A673 (cell line): ENCODE results near the gene RAP1GAP2. TPM values are rescaled to one million over a fixed set of nuclear protein-coding genes. Genes with fewer than 3 reads are reported as not detected.

Experiments
- BruUV-seq: library from RNA; stranded (reverse); fragments of 400-500 nt; replicated peaks from 2 replicates; lab custom pipeline; 2021; lab: Mats Ljungman, UMichigan
- CTCF ChIA-PET: fragments of 300-600 bp; sonication (Branson Sonifier 250); formaldehyde crosslinking; loops from one replicate; lab custom pipeline; 2022; ENCODE audit warnings: antibody characterized with exemption; lab: Charles Lee
- POLR2A ChIA-PET: fragments of 300-600 bp; sonication (Branson Sonifier 250); formaldehyde crosslinking; loops from one replicate; lab custom pipeline; 2022; ENCODE audit warnings: antibody characterized with exemption; ENCODE audit not compliant: low non-redundant PET; lab: Charles Lee
- DNase-seq: peaks from one replicate; pipeline ENCODE4 v3.0.0-alpha.2; 2015; ENCODE audit warnings: low spot score
- H3K27ac ChIP-seq: fragments of 200-600 bp; sonication (generic); 2 replicates; pipeline ENCODE4 v1.5.1; 2016; ENCODE audit warnings: mixed run types, low read depth, mild to moderate bottlenecking, mixed read lengths, antibody characterized with exemption, low read length; ENCODE audit not compliant: poor library complexity, severe bottlenecking
- H3K27me3 ChIP-seq: fragments of 200-600 bp; sonication (generic); replicated peaks from 2 replicates; pipeline ENCODE4 v1.6.1; 2017; ENCODE audit warnings: mixed run types, low read depth, mild to moderate bottlenecking, mixed read lengths, antibody characterized with exemption, low read length; ENCODE audit not compliant: insufficient read depth, poor library complexity
- H3K36me3 ChIP-seq: fragments of 200-600 bp; sonication (generic); 2 replicates; pipeline ENCODE4 v1.6.1; 2016; ENCODE audit warnings: mixed run types, mild to moderate bottlenecking, mixed read lengths, antibody characterized with exemption, low read length; ENCODE audit not compliant: insufficient read depth, poor library complexity, severe bottlenecking
- H3K4me1 ChIP-seq: fragments of 200-600 bp; sonication (generic); 2 replicates; pipeline ENCODE4 v1.6.1; 2017; ENCODE audit warnings: mixed run types, mild to moderate bottlenecking, mixed read lengths, antibody characterized with exemption, low read length; ENCODE audit not compliant: insufficient read depth, poor library complexity, severe bottlenecking
- H3K4me3 ChIP-seq: fragments of 200-600 bp; sonication (generic); 2 replicates; pipeline ENCODE4 v1.5.1; 2016; ENCODE audit warnings: low read depth, mixed run types, mild to moderate bottlenecking, mixed read lengths, low read length; ENCODE audit not compliant: poor library complexity, severe bottlenecking
- H3K9me3 ChIP-seq: fragments of 200-600 bp; sonication (generic); 2 replicates; pipeline ENCODE4 v1.6.1; 2016; ENCODE audit warnings: mixed run types, low read depth, mild to moderate bottlenecking, mixed read lengths, antibody characterized with exemption, low read length; ENCODE audit not compliant: poor library complexity, severe bottlenecking
- CTCF ChIP-seq: fragments of 300-800, 200-600 bp; sonication (generic); conservative IDR thresholded peaks from 2 replicates; pipeline ENCODE4 v1.5.1; 2017; ENCODE audit warnings: low read depth, mild to moderate bottlenecking, antibody characterized with exemption, low read length, moderate library complexity, mixed read lengths
- EZH2 ChIP-seq: fragments of 200-600 bp; sonication (generic); IDR thresholded peaks from 2 replicates; pipeline ENCODE4 v1.6.1; 2017; ENCODE audit warnings: borderline replicate concordance, low read depth, mild to moderate bottlenecking, mixed read lengths, antibody characterized with exemption, low read length; ENCODE audit not compliant: poor library complexity, severe bottlenecking
- intact Hi-C: fragments of 100-400 bp; cut with micrococcal nuclease; formaldehyde crosslinking; loops from one replicate; pipeline ENCODE4 v1.10.0; 2022; ENCODE audit not compliant: unreplicated experiment
- total RNA-seq: library from RNA; stranded (reverse); gene quantifications from 2 replicates; pipeline ENCODE4 v1.2.3, GENCODE V29; 2021

The RAP1GAP2 gene
- total RNA-seq, 1 experiment from 2014 or later: 0.06 TPM

- H3K9me3 ChIP-seq: no peaks in the 10 kb centered on the region
- POLR2A ChIA-PET: interaction anchor here (0.6 kb wide), 1 partner anchor 9 kb away, joined by 3 read pairs; no protein-coding TSS in a partner anchor
- CTCF ChIA-PET: no interaction called here
- no TSS peak for BruUV-seq
- H3K27me3 ChIP-seq: peaks cover 46% of the 10 kb centered on the region
- TF ChIP-seq EZH2: peak; percentile 63
- TF ChIP-seq CTCF: no peak
- DNase-seq: no peak
- peak overlapping the region; percentile 31 for H3K4me3 ChIP-seq
- no peaks in the 10 kb centered on the region for H3K4me1 ChIP-seq
- intact Hi-C loops: no loop called here
- H3K27ac ChIP-seq: no peak overlapping the region
- H3K36me3 ChIP-seq: no peaks in the 10 kb centered on the region
Measured at GRCh38 chr17:2776589-2777241, 19.5 kb upstream of the RAP1GAP2 start.

GRCh38 chr17:2777242-2777867 lies 18.9 kb upstream of the RAP1GAP2 start:
- Histone ChIP-seq H3K27ac (no peak overlapping the region), H3K4me3 (peak overlapping the region; percentile 26), H3K9me3 (no peaks in the 10 kb centered on the region), H3K36me3 (no peaks in the 10 kb centered on the region), H3K4me1 (no peaks in the 10 kb centered on the region), H3K27me3 (peaks cover 40% of the 10 kb centered on the region)
- TF ChIP-seq CTCF (no peak), EZH2 (peak; percentile 54)
- ChIA-PET CTCF (no interaction called here), POLR2A (no interaction called here)
- no peak for DNase-seq
- no TSS peak for BruUV-seq
- intact Hi-C loops: no loop called here

GRCh38 chr17:2778489-2778888 lies 17.7 kb upstream of the RAP1GAP2 start:
- no TSS peak for BruUV-seq
- H3K9me3 ChIP-seq: no peaks in the 10 kb centered on the region
- no peaks in the 10 kb centered on the region for H3K36me3 ChIP-seq
- H3K4me1 ChIP-seq: no peaks in the 10 kb centered on the region
- intact Hi-C loops: no loop called here
- ChIA-PET CTCF (no interaction called here), POLR2A (no interaction called here)
- peaks cover 33% of the 10 kb centered on the region for H3K27me3 ChIP-seq
- TF ChIP-seq EZH2: no peak
- no peak for TF ChIP-seq CTCF
- H3K4me3 ChIP-seq: no peak overlapping the region
- no peak overlapping the region for H3K27ac ChIP-seq
- no peak for DNase-seq
